Activated naive CD4-positive, alpha-beta T cell treated with anti-CD3 and anti-CD28 coated beads, Interleukin-2, amount 50 U/mL, for 72 hours (primary cell): Measurements from ENCODE around the gene TSPAN17. TPM values are rescaled to one million over a fixed set of nuclear protein-coding genes. Genes with fewer than 3 reads are reported as not detected.
A peak's percentile ranks its signal among the peaks of the same experiment; 100 is the strongest.
"Not testable (repeated sequence)": the region's sequence is repeated elsewhere in the genome, so short reads cannot be mapped to it uniquely, and the experiment has no call there.

Source experiments
- ATAC-seq, 2 donors: fragments of 150-1000 bp; cut with Tn5 transposase; 2 replicates each; pipeline ENCODE4 v1.10.0; 2021; ENCODE audit warnings: mild to moderate bottlenecking in 2 of 2, moderate library complexity in 2 of 2
- DNase-seq, 2 donors: peaks; one replicate each; pipeline ENCODE4 v3.0.0; 2021 to 2022; ENCODE audit warnings: low spot score in 2 of 2
- H3K27ac Mint-ChIP-seq, 2 donors: one replicate each; pipeline ENCODE4 v1.8.0; 2022; ENCODE audit warnings: mild to moderate bottlenecking in 2 of 2, mixed read lengths in 2 of 2
- H3K36me3 Mint-ChIP-seq, 2 donors: one replicate each; pipeline ENCODE4 v1.8.0; 2022; ENCODE audit warnings: mixed read lengths in 2 of 2
- H3K9me3 Mint-ChIP-seq, 2 donors: one replicate each; pipeline ENCODE4 v1.8.0; 2022; ENCODE audit warnings: mixed read lengths in 2 of 2
- total RNA-seq, 2 donors: library from RNA; stranded (reverse); gene quantifications; one replicate each; pipeline ENCODE4 v1.2.3, GENCODE V29; 2022

The TSPAN17 gene
- total RNA-seq, 2 donors from 2014 or later = 14.3 to 30.9 TPM

DNA sequence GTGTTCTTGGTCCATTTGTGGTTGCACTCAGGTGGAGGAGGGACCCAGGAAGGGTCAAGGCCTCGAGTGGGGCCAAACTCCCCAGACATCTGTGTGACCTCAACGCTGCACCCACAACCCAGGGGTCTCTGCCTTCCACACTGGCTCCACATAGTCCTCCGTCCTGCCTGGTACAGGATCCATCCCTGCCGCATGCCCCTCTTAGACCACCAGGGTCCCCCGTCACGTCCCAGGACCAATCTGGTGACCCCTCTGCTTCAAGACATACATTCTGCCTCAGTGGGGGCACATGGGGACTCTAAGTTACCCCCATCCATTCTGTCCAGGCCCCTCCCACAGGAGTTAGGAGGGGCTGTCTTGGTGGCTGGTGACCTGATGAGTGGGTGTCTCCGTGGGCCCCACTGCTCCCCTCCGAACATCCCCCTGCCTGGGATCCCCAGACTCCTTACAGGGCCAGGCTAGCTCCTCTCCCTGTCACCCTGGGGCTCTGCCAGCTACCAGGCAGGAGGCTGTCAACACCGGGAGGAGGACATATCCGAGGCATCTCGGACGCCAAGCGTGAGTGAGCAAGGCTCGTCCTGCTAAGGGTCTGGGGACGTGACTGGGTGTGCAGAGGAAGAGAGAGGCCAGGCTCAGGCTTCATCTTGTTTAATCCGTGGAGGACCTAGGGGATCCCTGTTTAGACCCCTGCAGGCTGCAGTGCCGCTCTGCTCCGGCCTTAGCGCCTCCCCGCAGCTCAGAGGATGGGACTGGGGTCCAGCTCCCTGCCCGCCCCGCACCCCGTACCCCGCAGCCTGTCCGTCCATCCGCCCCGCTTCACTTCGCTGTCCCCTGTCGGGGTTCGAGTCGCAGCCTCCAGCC is 32.3 kb downstream of the TSPAN17 start:
- ATAC-seq (no peak), DNase-seq (no peak)
- Mint-ChIP-seq H3K27ac (no peak overlapping the region), H3K9me3 (peaks cover 4 to 6% of the 10 kb centered on the region in 2 donors), H3K36me3 (peaks cover 6 to 7% of the 10 kb centered on the region in 2 donors)

DNA sequence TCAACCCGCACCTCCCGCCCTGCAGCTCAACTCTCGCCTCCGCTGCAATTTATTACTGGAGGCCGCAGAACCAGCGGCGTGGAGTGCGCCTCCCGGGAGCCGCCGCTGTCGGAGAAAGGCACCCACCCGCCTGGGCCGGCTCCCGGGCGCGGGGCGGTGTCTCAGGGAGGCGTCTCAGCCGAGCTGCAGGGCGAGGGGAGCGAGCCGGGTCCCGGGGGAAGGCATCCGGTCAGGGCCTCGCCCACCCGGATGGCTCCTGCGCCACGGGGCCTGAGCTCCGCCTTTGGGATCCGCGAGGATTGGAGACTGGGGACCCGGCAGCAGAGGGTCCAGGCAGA is 32.9 kb downstream of the TSPAN17 start:
- ATAC-seq (no peak), DNase-seq (no peak)
- Mint-ChIP-seq H3K36me3 (peaks cover 10 to 12% of the 10 kb centered on the region in 2 donors), H3K9me3 (peaks cover 9 to 10% of the 10 kb centered on the region in 2 donors), H3K27ac (no peak overlapping the region)

DNA sequence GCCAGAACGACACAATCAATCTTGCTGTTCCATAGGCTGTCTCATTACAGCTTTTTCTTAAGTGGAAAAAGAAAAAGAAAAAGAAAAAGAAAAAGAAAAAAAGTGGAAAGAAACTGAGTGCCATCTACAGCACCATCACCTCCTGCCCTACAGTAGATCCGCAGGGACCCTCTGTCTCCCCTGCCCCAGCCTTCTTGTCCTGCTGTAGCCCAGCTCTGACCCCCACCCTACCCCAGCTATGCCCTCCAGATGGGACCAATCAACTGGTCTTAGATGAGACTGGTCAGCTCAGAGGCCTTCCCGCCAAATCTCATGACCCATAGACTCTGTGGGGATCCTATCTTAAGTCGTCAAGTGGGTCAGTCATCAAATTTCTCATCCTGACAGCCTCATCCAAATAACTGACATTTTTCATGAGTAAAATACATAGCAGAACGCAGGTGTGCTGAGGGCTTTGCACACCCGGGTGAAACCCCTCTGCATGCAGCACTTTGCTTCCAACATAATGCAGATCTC is 34.8 kb downstream of the TSPAN17 start:
- H3K9me3 Mint-ChIP-seq = peaks cover 10 to 17% of the 10 kb centered on the region in 2 donors
- peaks cover 13 to 19% of the 10 kb centered on the region in 2 donors for H3K36me3 Mint-ChIP-seq
- ATAC-seq = no peak
- no peak overlapping the region for H3K27ac Mint-ChIP-seq
- DNase-seq = no peak

DNA sequence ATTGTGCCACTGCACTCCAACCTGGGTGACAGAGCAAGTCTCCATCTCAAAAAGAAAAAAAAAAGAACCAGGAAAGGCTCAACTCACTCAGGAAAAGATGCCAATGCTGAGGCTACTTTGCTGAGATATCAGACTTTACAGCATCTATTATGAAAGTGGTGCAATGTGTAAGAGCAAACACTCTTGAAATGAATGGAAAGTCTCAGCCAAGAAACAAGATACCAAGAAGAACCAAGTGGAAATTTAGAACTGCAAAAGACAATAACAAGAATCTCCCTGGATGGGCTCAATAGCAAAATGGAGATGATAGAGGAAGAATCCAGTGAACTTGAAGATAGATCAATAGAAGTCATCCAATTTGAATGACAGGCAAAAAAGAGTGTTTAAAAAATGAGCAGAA is 37.7 kb downstream of the TSPAN17 start:
- Mint-ChIP-seq H3K36me3 (peaks cover 13 to 19% of the 10 kb centered on the region in 2 donors), H3K27ac (no peak overlapping the region), H3K9me3 (peaks cover 10 to 17% of the 10 kb centered on the region in 2 donors)
- no peak for ATAC-seq
- no peak for DNase-seq

DNA sequence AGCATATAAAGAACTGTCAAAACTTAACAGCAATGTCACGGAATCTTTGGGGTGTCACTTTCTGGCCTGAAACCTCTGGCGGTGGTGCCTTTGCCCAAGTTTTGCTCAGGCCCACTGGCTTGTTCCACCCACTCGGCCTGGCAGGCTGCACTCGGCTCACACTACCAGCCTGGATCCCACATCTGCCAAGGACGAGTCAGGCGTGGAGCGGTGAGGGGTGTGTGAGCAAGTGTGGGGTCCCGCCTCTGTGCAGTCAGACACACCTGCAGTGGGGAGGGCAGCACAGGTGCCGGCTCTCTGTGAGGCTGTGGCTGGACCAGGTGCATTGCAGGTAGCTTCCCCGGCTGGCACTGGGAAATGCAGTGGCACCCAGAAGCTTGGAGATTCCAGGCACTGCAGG is 40.0 kb downstream of the TSPAN17 start:
- DNase-seq = no peak
- Mint-ChIP-seq H3K36me3 (peaks cover 13 to 19% of the 10 kb centered on the region in 2 donors), H3K27ac (no peak overlapping the region), H3K9me3 (peaks cover 10 to 17% of the 10 kb centered on the region in 2 donors)
- ATAC-seq = no peak

DNA sequence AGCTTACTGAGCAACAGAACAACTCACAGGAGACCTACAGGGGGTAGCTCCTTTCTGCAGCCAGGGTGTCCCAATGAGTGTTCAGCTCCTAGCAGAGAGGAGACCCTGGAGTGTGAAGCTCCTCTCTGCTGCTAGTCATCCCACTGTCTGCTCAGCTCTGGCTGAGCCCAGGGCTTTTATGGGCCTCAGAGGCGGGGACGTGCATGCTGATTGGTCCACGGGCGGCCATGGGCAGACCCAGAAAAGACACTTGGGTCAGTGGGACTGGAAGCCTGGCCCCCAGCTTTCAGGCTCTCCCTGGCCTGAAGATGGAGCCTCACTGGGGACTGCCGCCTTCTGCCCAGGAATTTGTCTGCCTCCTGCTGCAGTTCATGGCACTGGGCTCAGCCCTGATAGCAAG is 40.6 kb downstream of the TSPAN17 start:
- no peak for ATAC-seq
- DNase-seq = no peak
- Mint-ChIP-seq H3K36me3 (peaks cover 13 to 19% of the 10 kb centered on the region in 2 donors), H3K27ac (no peak overlapping the region), H3K9me3 (peaks cover 10 to 17% of the 10 kb centered on the region in 2 donors)

DNA sequence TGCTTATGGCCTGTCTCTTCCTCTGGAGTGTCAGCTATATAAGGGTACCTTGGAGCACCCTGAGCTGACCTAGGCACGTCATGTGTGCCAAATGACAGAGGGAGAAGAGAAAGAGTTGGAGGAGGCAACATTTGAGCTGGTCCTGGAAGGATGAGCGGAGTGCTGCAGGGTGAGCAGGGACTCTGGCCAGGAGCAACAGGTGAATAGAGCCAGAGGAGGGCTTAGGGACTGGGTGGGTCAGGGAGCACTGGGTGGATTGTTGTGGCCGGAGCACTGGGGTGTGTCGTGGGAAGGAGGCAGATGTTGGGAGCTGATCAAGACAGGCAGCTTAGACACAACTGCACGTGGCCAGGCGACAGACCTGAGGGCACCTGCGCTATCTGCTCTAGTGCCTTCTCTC is 43.6 kb downstream of the TSPAN17 start:
- ATAC-seq = no peak
- Mint-ChIP-seq H3K36me3 (peaks cover 0 to 2% of the 10 kb centered on the region in 2 donors), H3K27ac (no peak overlapping the region), H3K9me3 (peaks cover 0 to 1% of the 10 kb centered on the region in 2 donors)
- DNase-seq = no peak

DNA sequence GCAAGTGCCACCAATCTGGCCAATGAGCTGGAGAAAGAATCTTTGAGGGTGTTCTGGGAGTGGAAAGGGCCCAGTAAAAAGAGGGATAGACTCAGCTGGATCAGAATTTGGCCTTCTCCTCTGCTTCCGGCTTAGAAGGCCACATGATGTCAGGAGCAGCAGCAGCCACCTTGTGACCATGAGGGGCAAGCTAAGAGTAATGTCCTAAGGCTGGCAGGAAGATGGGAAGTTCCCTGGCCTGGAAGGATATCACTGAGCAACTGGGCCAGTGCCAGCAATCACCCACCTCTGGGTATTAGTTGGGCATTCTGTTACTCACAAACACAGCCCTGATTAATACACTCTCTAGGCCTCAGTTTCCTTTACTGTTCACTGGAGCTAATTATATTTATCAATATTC is 44.2 kb downstream of the TSPAN17 start:
- Mint-ChIP-seq H3K27ac (no peak overlapping the region), H3K9me3 (no peaks in the 10 kb centered on the region), H3K36me3 (no peaks in the 10 kb centered on the region)
- DNase-seq (no peak), ATAC-seq (no peak)

DNA sequence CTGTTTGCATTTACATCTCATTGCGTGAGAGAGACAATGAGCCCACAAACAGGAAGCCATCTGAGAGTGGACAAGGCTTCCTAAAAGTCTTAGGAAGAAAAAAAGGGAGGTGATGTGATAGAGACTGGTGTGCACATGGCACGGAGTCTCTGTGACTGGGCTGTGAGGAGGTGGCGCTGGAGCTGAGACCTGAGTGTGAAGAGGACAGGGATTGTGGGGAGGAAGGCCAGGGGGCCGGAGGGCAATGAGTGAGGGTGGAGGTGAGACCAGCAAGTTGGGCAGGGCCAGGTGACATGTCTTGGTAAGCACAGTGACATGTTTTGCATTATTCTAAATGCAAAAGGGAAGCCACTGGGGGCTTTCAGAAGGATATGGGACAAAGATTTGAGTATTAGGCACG is 45.0 kb downstream of the TSPAN17 start:
- Mint-ChIP-seq H3K36me3 (no peaks in the 10 kb centered on the region), H3K27ac (no peak overlapping the region), H3K9me3 (no peaks in the 10 kb centered on the region)
- ATAC-seq (no peak), DNase-seq (no peak)

DNA sequence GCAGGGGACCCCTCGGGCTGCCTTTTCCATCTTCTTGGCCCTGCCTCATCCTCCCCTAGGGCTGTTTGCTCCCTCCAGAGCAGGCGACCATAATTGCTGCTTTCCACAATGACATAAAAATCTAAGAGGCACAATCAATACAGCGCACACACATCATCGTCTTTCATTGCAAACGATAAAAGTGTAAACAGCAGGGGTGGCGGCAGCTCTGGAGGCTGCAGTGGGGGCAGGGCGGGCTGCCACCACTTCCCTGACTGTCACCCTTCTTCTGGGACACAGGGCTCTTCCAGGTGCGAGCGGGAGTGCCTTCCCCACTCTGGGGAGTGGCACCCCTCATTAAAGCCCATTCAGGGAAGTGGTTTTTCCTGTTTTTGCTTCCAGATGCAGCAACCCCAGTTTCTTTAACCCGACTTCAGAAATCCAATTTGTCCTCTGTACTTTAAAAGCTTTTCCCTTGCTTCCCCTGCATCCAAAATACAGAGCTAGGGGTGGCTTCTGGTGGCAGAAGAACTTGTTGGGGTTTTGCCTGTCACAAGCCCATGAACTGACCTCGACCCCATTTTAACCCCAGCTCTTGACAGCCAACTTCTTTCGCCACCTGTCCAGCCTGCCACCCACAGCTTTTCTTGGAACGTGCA is 45.7 kb downstream of the TSPAN17 start:
- no peaks in the 10 kb centered on the region for H3K9me3 Mint-ChIP-seq
- no peak for ATAC-seq
- H3K36me3 Mint-ChIP-seq = no peaks in the 10 kb centered on the region
- DNase-seq = no peak
- H3K27ac Mint-ChIP-seq = no peak overlapping the region

DNA sequence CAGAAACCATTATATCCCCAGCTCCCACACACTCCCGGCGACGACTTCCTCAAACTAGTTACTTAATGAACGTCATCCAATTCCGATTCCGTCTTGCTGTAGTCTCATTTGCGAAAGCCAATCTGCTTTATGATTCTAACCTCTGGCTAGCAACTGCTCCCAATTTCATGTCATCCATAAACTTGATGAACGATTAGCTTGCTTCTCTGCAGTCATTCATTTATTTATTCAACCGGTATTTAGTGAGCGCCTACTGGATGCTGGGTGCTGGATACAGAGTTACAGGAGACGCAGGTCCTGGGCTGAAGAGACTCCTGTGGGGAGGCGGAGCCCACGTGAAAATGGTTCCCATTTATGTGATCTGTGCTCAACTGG is 46.2 kb downstream of the TSPAN17 start:
- no peak for ATAC-seq
- H3K27ac Mint-ChIP-seq = no peak overlapping the region
- DNase-seq = no peak
- H3K9me3 Mint-ChIP-seq = no peaks in the 10 kb centered on the region
- H3K36me3 Mint-ChIP-seq = no peaks in the 10 kb centered on the region

DNA sequence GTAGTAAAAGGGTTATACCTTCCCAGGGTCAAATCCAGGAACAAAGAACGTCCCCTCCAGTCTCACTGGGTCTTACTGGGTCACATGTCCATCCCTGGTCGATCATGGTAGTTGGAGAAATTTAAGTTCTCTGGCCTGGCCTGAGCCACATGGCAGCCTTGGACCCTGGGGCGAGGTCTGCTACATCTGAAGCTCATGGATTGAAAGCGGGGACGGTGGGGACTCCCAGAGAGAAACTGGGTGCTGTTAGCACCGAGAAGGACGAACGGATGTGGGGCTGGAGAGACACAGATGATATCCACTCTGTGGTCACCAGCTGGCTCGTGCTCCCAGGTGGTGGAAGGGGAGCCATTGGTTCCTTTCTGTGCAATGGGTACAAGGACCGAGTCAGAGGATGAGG is 46.9 kb downstream of the TSPAN17 start:
- Mint-ChIP-seq H3K36me3 (no peaks in the 10 kb centered on the region), H3K9me3 (no peaks in the 10 kb centered on the region), H3K27ac (no peak overlapping the region)
- DNase-seq (no peak), ATAC-seq (no peak)

DNA sequence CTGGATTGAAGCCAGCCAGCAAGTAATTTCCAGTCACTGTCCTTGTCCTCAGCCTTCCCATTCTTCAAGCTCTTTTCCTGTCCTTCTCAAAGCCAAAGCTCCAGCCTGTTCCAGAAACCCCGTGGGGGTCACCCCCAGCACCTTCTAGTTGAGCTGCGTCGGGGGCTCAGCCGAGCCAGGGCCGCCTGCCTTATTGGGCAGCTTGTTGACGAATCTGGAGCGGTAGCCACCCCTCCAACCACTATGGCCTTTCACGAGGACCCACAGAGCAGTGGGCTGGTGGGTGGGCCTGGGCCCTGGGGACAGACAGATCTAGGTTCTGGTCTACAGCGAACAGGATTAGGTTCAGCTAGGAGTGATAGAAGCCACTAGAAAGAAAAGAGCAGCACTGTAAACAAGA is 47.3 kb downstream of the TSPAN17 start:
- no peak for ATAC-seq
- Mint-ChIP-seq H3K27ac (no peak overlapping the region), H3K36me3 (no peaks in the 10 kb centered on the region), H3K9me3 (no peaks in the 10 kb centered on the region)
- DNase-seq = no peak

DNA sequence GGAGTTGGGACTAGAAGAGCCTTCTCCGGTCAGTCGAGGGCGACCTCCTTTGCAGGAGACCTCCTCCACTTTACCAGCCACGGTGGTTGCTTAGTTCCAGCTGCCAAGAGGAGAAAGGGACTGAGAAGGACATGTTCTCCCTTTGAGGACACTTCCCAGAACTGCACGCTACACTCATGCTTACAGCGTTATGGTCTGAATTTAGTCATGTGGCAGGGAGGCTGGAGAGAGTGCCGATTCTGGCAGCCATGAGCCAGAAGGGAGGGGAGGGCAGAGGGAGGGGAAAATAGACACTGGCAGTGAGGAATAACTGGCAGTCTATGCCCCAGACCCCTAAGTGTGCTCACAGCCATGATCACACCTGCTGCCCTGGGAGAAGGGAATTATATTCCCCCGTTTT is 47.8 kb downstream of the TSPAN17 start:
- no peak for ATAC-seq
- no peaks in the 10 kb centered on the region for H3K36me3 Mint-ChIP-seq
- no peaks in the 10 kb centered on the region for H3K9me3 Mint-ChIP-seq
- DNase-seq = no peak
- no peak overlapping the region for H3K27ac Mint-ChIP-seq

DNA sequence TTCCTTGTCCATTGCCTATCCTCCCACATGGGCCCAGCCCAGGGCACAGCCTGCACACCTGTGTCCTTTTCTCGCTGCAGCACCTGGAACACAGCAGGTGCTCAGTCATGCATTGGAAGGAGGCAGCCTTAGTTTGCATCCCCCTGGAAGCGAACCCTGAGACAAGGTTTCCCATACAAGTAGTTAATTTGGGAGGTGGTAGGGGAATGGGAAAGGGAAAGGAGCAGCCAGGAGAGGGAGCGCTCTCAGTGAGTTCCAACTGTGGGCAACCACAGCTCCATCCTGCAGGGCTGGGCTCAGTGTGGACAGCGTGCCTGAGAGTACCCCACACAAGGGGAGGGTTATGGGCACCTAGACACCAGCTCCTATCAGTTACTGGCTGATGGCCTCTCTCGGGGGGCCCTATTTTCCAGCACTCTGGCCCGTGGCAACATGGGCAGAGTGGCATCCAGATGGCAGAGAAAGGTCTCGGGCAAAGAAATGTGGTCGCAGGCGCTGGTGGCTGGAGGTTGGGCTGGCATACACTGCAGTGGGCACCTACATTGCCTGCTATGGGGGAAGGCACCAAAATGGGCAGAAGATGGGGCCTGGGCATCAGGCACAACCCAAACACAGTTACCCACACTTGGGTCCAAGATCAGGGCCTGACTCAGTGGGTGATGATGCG is 50.1 kb downstream of the TSPAN17 start:
- ATAC-seq (no peak), DNase-seq (no peak)
- Mint-ChIP-seq H3K9me3 (no peaks in the 10 kb centered on the region), H3K27ac (no peak overlapping the region), H3K36me3 (no peaks in the 10 kb centered on the region)

DNA sequence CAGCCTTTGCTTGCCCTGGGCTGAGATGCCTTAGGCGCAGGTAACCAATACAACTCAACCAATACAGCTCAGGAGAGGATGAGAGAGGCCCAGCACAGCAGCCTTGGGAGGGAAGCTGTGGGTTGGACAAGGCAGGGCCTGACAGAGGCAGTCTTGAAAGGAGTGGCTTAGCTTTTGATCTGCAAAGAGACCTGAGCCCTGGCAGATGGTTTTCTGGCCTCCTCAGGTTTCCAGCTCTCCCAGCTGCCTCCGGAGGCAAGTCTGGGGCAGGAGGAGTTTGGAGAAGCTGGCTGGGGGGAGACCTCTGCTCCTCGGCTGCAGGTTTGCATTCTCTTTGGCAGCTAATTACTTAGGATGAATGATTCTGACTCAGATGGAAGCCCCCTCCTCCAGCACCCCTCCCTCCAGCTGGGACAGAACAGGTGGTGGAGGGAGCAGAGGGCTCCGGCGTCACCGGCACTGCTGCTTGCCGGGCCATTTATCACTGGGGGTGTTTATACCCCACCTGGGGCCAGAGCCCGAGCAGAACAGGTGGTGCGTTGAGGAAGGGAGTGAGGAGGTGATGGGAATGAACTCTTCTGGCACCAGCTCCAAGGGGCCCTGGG is 50.8 kb downstream of the TSPAN17 start:
- Mint-ChIP-seq H3K36me3 (no peaks in the 10 kb centered on the region), H3K9me3 (no peaks in the 10 kb centered on the region), H3K27ac (no peak overlapping the region)
- ATAC-seq (no peak), DNase-seq (no peak)

DNA sequence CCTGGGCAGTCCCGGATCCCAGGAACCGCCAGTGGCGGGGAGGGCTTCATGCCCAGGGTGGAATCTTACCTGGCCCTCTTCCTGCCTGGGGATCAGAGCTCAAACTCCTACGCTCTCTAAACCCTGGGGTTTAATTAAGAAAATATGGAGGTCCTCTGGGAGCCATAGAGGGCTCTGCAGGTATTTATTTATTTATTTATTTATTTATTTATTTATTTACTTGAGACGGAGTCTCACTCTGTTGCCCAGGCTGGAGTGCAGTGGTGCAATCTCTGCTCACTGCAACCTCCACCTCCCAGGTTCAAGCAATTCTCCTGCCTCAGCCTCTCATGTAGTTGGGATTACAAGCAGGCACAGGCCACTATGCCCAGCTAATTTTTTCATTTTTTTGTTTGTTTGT is 52.2 kb downstream of the TSPAN17 start:
- not testable (repeated sequence) for ATAC-seq, DNase-seq, H3K36me3 Mint-ChIP-seq, H3K9me3 Mint-ChIP-seq
- H3K27ac Mint-ChIP-seq = peak overlapping the region in 1 of 2 donors; percentile 29
